Fibroblast of lung (primary cell): ENCODE results near the gene TFF2. TPM values are rescaled to one million over a fixed set of nuclear protein-coding genes. Genes with fewer than 3 reads are reported as not detected.

ENCODE experiments used
- DNase-seq, 2 donors: peaks; one replicate each; pipeline versions ENCODE4 v3.0.0 to v3.0.0-alpha.2; 2010; ENCODE audit warnings: low read depth in 2 of 2
- H2AFZ ChIP-seq: 2 replicates; pipeline ENCODE4 v1.5.1; 2012; ENCODE audit warnings: low read length, control low read depth, inconsistent platforms
- H3K27ac ChIP-seq: 2 replicates; pipeline ENCODE4 v1.5.1; 2011; ENCODE audit warnings: low read length, control low read depth; ENCODE audit not compliant: insufficient read depth
- H3K27me3 ChIP-seq: 2 replicates; pipeline ENCODE4 v1.5.1; 2011; ENCODE audit warnings: mild to moderate bottlenecking, low read length; ENCODE audit not compliant: control insufficient read depth, insufficient read depth
- H3K36me3 ChIP-seq: 2 replicates; pipeline ENCODE4 v1.5.1; 2011; ENCODE audit warnings: low read length; ENCODE audit not compliant: control insufficient read depth, insufficient read depth
- H3K4me1 ChIP-seq: 2 replicates; pipeline ENCODE4 v1.5.1; 2011; ENCODE audit warnings: low read length; ENCODE audit not compliant: control insufficient read depth, insufficient read depth; ENCODE audit errors: extremely low read depth
- H3K4me2 ChIP-seq: 2 replicates; pipeline ENCODE4 v1.5.1; 2011; ENCODE audit warnings: low read length, control low read depth; ENCODE audit not compliant: insufficient read depth; ENCODE audit errors: extremely low read depth
- H3K4me3 ChIP-seq, 4 experiments: fragments of 200-600 bp in 1 of 4; sonication (generic) in 1 of 4; replicated peaks in 1 of 4; 2 replicates each; pipeline ENCODE4 v1.5.1; 2011 to 2016; ENCODE audit warnings: low read length in 4 of 4, low read depth in 3 of 4, mild to moderate bottlenecking in 3 of 4, control low read depth in 2 of 4, inconsistent platforms in 1 of 4, mixed read lengths in 1 of 4; ENCODE audit not compliant: insufficient read depth in 1 of 4; ENCODE audit errors: control extremely low read depth in 1 of 4
- H3K79me2 ChIP-seq: 2 replicates; pipeline ENCODE4 v1.5.1; 2012; ENCODE audit warnings: mild to moderate bottlenecking, low read length, inconsistent platforms; ENCODE audit not compliant: control insufficient read depth, insufficient read depth
- H3K9ac ChIP-seq: 2 replicates; pipeline ENCODE4 v1.5.1; 2011; ENCODE audit warnings: mild to moderate bottlenecking, low read length, control low read depth; ENCODE audit not compliant: insufficient read depth
- H3K9me3 ChIP-seq: 2 replicates; pipeline ENCODE4 v1.5.1; 2012; ENCODE audit warnings: low read depth, low read length; ENCODE audit not compliant: control insufficient read depth, insufficient read depth
- H4K20me1 ChIP-seq: 2 replicates; pipeline ENCODE4 v1.5.1; 2011; ENCODE audit warnings: low read length; ENCODE audit not compliant: control insufficient read depth, insufficient read depth; ENCODE audit errors: extremely low read depth
- CTCF ChIP-seq, 2 donors: IDR thresholded peaks in 1 of 2; conservative IDR thresholded peaks in 1 of 2; 1 replicate in 1 of 2; 2 replicates in 1 of 2; pipeline ENCODE4 v1.5.1; 2011 to 2012; ENCODE audit warnings: low read length in 2 of 2, control low read depth in 1 of 2, inconsistent platforms in 1 of 2, low read depth in 1 of 2, mild to moderate bottlenecking in 1 of 2
- EZH2 ChIP-seq: IDR thresholded peaks from 2 replicates; pipeline ENCODE4 v1.5.1; 2012; ENCODE audit warnings: low read length, control low read depth, mild to moderate bottlenecking; ENCODE audit errors: missing control alignments
- polyA plus RNA-seq, 2 donors: library from polyadenylated mRNA; depleted of rRNA in 1 of 2; stranded (reverse) in 1 of 2; unstranded in 1 of 2; fragments of >200 nt; gene quantifications; 2 replicates each; pipeline ENCODE4 v1.2.1, GENCODE V29; 2011 to 2012; ENCODE audit warnings: missing spikeins in 1 of 2
- total RNA-seq: library from RNA; depleted of rRNA; stranded (reverse); fragments of >200 nt; gene quantifications from 2 replicates; pipeline ENCODE4 v1.2.1, GENCODE V29; 2014

TFF2 gene
- total and polyA plus RNA-seq, 2 donors (not counting 1 experiment from before 2014, with no cell fraction given), result not detected

GRCh38 chr21:42336054-42336453 is 14.7 kb downstream of the TFF2 start:
- Histone ChIP-seq H3K4me2 (no peak overlapping the region), H4K20me1 (no peaks in the 10 kb centered on the region), H2AFZ (no peak overlapping the region), H3K27ac (no peak overlapping the region), H3K9ac (no peak overlapping the region), H3K36me3 (no peaks in the 10 kb centered on the region), H3K79me2 (no peaks in the 10 kb centered on the region), H3K27me3 (peaks cover 2% of the 10 kb centered on the region), H3K4me1 (no peaks in the 10 kb centered on the region), H3K4me3 (no peak overlapping the region), H3K9me3 (no peaks in the 10 kb centered on the region)
- DNase-seq, result peak; percentile 1 to 3
- TF ChIP-seq CTCF (conservative IDR thresholded peaks at IDR 0.05 in 1 of 2, IDR thresholded peaks at IDR 0.05 in 1 of 2; ENCODE audit: low read depth in 1 of 2, low read length in 2 of 2) (no peak), EZH2 (no peak)

GRCh38 chr21:42332557-42333317 is 18.1 kb downstream of the TFF2 start:
- Histone ChIP-seq H4K20me1 (no peaks in the 10 kb centered on the region), H3K27me3 (peaks cover 2% of the 10 kb centered on the region), H3K4me1 (no peaks in the 10 kb centered on the region), H3K4me3 (no peak overlapping the region), H2AFZ (no peak overlapping the region), H3K79me2 (no peaks in the 10 kb centered on the region), H3K36me3 (no peaks in the 10 kb centered on the region), H3K4me2 (no peak overlapping the region), H3K9me3 (no peaks in the 10 kb centered on the region), H3K27ac (no peak overlapping the region), H3K9ac (no peak overlapping the region)
- TF ChIP-seq EZH2 (no peak), CTCF (conservative IDR thresholded peaks at IDR 0.05 in 1 of 2, IDR thresholded peaks at IDR 0.05 in 1 of 2; ENCODE audit: low read depth in 1 of 2, low read length in 2 of 2) (no peak)
- DNase-seq, result no peak

- no peaks in the 10 kb centered on the region for H3K36me3 ChIP-seq
- TF ChIP-seq EZH2, result no peak
- TF ChIP-seq CTCF (conservative IDR thresholded peaks at IDR 0.05 in 1 of 2, IDR thresholded peaks at IDR 0.05 in 1 of 2; ENCODE audit: low read depth in 1 of 2, low read length in 2 of 2), result no peak
- no peaks in the 10 kb centered on the region for H3K4me1 ChIP-seq
- no peak overlapping the region for H3K4me2 ChIP-seq
- H3K27ac ChIP-seq, result no peak overlapping the region
- H3K4me3 ChIP-seq, result no peak overlapping the region
- no peak for DNase-seq
- no peak overlapping the region for H3K9ac ChIP-seq
- H4K20me1 ChIP-seq, result no peaks in the 10 kb centered on the region
- H3K27me3 ChIP-seq, result no peaks in the 10 kb centered on the region
- H2AFZ ChIP-seq, result no peak overlapping the region
- no peaks in the 10 kb centered on the region for H3K9me3 ChIP-seq
- no peaks in the 10 kb centered on the region for H3K79me2 ChIP-seq
Measured at GRCh38 chr21:42331660-42332059, 19.1 kb downstream of the TFF2 start.
